SH-SY5Y (cell line): ENCODE results near the gene FAM167B.

ENCODE experiments used
- GATA2 ChIP-seq: IDR thresholded peaks from 2 replicates; pipeline ENCODE4 v1.6.1; 2011; ENCODE audit warnings: mild to moderate bottlenecking, low read depth, low read length
- GATA3 ChIP-seq: IDR thresholded peaks from 2 replicates; pipeline ENCODE4 v1.6.1; 2011; ENCODE audit warnings: low read depth, mild to moderate bottlenecking, low read length, moderate library complexity

- TF ChIP-seq GATA2, result no peak
- no peak for TF ChIP-seq GATA3
These were observed 15.1 kb upstream of the FAM167B start for GRCh38 chr1:32231843-32232432.
